Measurements from ENCODE around the gene CHST11.

- TF ChIP-seq CTCF (IDR thresholded peaks at IDR 0.05) (no peak), POLR2A (IDR thresholded peaks at IDR 0.05) (no peak)
Observed at GRCh38 chr12:104582739-104583138, 126.0 kb downstream of the CHST11 start.
